ENCODE data around the gene GOLGA6L26. TPM values are rescaled to one million over a fixed set of nuclear protein-coding genes. Genes with fewer than 3 reads are reported as not detected.
"Not testable (repeated sequence)": the region's sequence is repeated elsewhere in the genome, so short reads cannot be mapped to it uniquely, and the experiment has no call there.

GOLGA6L26 gene
- not detected in 2 replicates for total RNA-seq

GRCh38 chr15:23334096-23334495 is at the start of gene GOLGA6L26:
TSS of gene GOLGA6L26 (minus strand) at chr15:23334196. CDS start at chr15:23334135, 61 bp downstream.
- DNase-seq (ENCODE audit: low read depth in 2 of 2): not testable (repeated sequence)

DNA sequence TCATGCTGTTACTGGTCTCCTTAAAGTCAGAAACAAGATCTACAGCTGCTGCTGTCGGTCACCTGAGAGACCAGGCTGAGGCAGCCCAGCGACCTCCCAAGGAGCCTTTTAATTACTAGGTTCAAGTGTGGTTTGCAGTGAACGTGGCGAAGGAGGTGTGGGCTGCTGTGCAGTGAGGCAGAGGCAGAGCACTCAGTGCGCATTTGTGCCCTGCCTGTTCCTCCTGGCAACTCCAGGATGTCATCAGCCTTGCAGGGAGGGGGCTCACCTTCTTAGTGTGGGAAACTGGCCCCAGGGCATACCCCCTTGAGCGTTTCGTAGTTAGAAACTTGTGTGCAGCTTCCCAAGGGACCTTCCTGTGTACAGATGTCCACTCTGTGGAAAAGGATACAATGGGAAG is 47.2 kb upstream of the GOLGA6L26 start:
- DNase-seq (ENCODE audit: low read depth in 2 of 2): not testable (repeated sequence)

- not testable (repeated sequence) for DNase-seq (ENCODE audit: low read depth in 2 of 2)
These were observed 46.7 kb upstream of the GOLGA6L26 start for GRCh38 chr15:23380700-23381099.

GRCh38 chr15:23378946-23379345 is 45.0 kb upstream of the GOLGA6L26 start:
- not testable (repeated sequence) for DNase-seq (ENCODE audit: low read depth in 2 of 2)

DNA sequence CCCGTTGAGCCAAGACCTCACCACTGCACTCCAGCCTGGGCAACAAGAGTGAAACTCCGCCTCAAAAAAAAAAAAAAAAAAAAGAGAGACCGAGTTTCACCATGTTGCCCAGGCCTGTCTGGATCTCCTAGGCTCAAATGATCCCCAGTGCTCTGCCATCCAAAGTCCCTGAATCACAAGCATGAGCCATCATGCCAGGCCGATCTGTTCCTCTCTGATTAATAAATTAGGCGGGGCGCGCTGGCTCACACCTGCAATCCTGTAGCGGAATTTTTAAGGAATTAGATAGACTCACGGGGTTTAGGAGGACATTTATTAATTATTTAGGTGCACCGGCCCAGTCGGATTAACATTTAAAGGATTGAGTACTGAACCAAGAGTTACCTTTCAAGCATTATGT is 40.2 kb upstream of the GOLGA6L26 start:
- DNase-seq (ENCODE audit: low read depth in 2 of 2): not testable (repeated sequence)

DNA sequence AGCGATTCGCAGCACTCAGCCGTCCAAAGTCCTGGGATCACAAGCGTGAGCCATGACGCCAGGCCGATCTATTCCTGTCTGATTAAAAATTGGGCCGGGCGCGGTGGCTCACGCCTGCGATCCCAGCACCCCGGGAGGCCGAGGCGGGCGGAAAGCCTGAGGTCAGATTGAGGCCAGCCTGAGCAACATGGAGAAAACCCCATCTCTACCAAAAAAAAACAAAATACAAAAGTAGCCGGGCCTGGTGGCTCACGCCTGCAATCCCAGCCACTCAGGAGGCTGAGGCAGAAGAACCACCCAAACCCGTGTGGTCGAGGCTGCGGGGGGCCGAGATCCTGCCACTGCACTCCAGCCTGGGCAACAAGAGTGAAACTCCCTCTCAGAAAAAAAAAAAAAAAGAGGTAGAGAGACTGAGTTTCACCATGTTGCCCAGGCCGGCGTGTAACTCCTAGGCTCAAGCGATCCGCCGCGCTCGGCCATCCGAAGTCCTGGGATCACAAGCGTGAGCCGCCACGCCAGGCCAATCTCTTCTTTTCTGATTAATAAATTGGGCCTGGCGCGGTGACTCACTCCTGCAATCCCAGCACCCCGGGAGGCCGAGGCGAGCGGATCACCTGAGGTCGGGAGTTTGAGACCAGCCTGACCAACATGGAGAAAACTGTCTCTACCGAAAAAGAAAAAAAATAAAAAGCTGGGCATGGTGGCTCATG is 39.0 kb upstream of the GOLGA6L26 start:
- DNase-seq (ENCODE audit: low read depth in 2 of 2): not testable (repeated sequence)

DNA sequence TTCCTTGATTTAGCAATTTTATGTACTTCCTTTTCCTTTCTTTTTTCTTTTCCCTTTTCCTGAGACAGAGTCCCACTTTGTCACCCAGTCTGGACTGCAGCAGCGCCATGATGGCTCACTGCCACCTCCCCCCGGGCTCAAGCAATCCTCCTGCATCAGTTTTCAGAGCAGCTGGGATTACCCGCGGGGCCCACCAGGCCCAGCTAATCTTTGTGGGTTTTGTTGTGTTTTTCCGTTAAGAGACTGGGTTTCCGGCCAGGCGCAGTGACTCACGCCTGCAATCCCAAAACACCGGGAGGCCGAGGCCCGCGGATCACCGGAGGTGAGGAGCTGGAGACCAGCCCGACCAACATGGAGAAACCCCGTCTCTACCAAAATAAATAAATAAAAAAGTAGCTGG is 38.3 kb upstream of the GOLGA6L26 start:
- DNase-seq (ENCODE audit: low read depth in 2 of 2): peak in 1 of 2 donors; percentile 7

DNA sequence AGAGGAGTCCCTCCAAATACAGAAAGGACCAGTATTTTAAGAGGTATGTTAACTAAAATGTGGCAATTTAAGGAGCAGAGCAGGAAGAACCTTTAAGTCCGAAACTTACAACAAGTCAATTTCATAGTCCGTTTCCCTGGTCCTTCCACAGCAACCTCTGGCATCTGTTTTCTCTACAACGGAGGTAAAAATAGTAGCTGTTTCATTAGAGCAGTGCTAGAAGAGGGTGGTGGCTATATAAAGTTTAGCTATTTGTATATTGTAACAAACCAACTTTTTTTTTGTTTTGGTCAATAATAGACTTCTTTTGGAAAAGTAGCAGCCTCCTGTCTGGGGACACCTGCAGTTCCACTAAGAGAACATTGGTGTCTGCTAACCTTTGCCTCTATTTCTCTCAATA is 37.9 kb upstream of the GOLGA6L26 start:
- DNase-seq (ENCODE audit: low read depth in 2 of 2): not testable (repeated sequence)

DNA sequence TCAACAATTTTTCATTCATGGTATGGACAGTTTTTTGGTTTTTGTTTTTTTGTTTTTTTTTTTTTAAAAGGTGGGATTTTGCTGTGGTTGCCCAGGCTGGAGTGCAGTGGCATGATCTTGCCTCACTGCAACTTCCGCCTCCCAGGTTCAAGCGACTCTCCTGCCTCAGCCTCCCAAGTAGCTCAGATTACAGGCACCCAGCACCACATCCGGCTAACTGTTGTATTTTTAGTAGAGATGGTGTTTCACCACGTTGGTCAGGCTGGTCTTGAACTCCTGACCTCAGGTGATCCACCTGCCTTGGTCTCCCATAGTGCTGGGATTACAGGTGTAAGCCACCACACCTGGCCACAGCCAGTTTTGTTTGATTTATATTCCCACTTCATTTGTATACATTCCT is 37.1 kb upstream of the GOLGA6L26 start:
- DNase-seq (ENCODE audit: low read depth in 2 of 2): not testable (repeated sequence)

DNA sequence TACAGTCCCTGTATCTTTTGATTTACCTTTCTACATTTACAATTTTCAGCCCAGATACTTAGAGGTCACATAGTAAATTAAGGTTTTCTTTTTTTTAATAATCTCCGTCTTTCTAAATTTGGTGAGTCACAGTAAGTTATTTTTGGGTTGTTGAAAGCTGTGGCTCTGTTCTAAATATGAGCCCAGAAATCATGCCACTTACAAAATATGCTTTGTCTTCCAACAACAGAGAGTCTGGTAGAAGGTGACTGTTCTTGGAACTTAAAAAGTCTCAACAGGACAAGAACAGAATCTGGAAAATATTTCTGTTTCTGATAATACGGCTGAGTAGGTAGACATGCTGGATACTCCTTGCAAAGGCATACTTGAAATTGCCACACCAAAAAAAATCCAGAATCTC is 36.6 kb upstream of the GOLGA6L26 start:
- DNase-seq (ENCODE audit: low read depth in 2 of 2): no peak

DNA sequence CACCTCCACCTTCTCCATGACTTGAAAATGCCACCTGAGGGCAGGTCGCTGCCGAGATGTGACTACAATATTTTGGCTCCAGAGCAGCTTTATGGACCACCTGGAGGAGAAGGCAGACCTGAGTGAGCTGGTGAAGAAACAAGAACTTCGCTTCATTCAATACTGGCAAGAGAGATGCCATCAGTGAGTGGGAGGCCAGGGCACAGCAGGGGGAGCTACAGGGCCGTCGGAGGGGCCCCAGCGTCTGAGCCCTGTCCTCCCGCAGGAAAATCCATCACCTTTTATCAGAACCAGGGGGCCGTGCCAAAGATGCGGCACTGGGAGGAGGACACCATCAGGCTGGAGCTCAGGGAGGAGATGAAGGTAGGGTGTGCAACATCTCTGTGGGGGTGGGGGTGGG is 30.3 kb upstream of the GOLGA6L26 start:
- not testable (repeated sequence) for DNase-seq (ENCODE audit: low read depth in 2 of 2)

GRCh38 chr15:23362622-23363021 is 28.6 kb upstream of the GOLGA6L26 start:
- DNase-seq (ENCODE audit: low read depth in 2 of 2): not testable (repeated sequence)

GRCh38 chr15:23354448-23354847 is 20.5 kb upstream of the GOLGA6L26 start, which contains the start of gene GOLGA8S:
TSS of gene GOLGA8S (plus strand) at chr15:23354748. CDS start at chr15:23354810, 62 bp downstream.
- not testable (repeated sequence) for DNase-seq (ENCODE audit: low read depth in 2 of 2)

- not testable (repeated sequence) for DNase-seq (ENCODE audit: low read depth in 2 of 2)
These were observed 22.8 kb downstream of the GOLGA6L26 start for GRCh38 chr15:23311233-23311632.

DNA sequence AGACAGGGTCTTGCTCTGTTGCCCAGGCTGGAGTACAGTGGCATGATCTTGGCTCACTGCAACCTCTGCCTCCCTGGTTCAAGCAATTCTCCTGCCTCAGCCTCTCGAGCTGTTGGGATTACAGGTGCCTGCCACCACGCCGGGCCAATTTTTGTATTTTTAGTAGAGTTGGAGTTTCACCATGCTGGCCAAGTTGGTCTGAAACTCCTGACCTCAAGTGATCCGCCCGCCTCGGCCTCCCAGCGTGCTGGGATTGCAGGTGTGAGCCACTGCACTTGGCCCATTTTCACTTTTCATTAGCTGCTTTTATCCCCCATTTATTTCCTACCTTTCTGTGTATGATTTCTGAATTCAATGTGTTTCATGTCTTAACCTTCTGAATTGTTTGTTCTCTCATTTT is 28.1 kb downstream of the GOLGA6L26 start:
- not testable (repeated sequence) for DNase-seq (ENCODE audit: low read depth in 2 of 2)

DNA sequence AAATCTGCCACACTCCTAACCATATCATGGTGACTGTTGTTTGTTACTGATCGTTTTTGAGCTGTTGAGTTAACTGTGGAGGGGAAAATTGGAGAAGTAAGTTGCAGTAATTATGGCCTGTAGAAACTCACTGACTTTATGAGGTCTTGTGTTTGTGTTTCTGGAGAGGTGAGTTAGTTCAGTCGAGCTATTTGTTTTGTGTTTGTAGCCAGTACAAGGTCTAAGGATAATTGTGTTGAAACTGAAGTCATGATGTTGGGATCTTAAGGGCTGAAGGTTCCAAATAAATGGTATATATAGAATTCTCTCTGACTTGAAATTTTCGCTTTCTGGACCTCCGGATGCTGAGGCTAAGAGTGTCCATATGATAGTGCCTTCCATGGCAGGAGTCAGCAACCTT is 29.2 kb downstream of the GOLGA6L26 start:
- not testable (repeated sequence) for DNase-seq (ENCODE audit: low read depth in 2 of 2)

DNA sequence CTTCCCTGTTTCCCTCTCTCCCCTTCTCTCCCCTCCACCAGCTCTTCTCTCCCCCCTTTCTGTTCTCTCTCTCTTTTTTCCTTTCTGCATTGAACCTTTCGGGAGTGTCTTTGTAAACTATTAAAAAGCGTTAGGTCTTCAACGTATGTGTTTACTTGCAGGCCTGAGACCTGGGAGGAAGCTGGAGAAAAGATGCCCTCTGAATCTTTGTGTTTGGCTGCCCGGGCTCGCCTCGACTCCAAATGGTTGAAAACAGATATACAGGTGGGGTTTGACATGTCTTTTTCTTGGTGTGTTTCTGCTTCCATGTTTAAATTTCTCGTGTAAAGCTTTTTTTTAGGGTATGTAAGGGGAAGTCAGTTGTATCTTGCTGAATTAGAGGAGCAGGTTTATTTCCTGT is 29.7 kb downstream of the GOLGA6L26 start:
- not testable (repeated sequence) for DNase-seq (ENCODE audit: low read depth in 2 of 2)

DNA sequence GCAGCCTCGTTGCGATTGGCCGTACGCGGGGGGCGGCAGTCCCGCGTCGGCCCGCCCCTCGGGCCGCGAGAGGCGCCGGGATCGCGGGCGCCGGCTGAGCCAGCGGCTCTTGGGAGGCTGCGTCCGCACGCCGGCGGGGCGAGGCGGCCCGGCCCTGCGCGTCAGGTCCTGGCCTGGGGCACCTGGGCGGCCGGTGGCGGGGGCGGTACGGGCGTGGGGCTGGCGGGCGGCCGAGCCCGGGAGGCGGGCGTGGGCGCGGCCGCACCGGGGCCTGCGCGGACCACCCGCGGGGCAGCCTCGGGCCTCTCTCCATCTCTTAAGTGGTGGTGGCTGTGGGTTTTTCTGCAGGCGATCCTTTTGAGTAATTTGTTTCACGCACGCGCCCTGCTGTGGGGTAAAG is 30.3 kb downstream of the GOLGA6L26 start:
- DNase-seq (ENCODE audit: low read depth in 2 of 2): peak; percentile 46 to 58

DNA sequence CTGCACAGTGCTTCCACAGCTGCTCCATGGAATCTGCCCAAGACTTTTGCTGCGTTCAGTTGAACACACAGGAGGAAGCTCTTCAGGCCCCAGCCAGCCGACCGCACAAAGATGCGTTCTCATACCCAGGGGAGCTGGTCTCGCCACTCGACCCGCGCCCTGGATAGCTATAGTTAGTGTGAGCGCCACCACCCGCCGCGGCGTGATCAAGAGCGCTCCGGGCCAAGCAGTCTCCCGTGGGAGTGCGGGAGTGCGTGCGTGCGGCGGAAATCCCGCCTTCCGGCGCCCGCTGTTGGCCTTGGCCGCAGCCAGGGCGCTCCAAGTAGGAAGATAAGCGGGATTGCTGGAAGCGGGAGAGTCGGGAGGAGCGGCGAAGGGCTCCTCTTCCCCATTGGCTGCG is 30.8 kb downstream of the GOLGA6L26 start:
- not testable (repeated sequence) for DNase-seq (ENCODE audit: low read depth in 2 of 2)
